Measurements from ENCODE around the gene SV2B.

SV2B gene

DNA sequence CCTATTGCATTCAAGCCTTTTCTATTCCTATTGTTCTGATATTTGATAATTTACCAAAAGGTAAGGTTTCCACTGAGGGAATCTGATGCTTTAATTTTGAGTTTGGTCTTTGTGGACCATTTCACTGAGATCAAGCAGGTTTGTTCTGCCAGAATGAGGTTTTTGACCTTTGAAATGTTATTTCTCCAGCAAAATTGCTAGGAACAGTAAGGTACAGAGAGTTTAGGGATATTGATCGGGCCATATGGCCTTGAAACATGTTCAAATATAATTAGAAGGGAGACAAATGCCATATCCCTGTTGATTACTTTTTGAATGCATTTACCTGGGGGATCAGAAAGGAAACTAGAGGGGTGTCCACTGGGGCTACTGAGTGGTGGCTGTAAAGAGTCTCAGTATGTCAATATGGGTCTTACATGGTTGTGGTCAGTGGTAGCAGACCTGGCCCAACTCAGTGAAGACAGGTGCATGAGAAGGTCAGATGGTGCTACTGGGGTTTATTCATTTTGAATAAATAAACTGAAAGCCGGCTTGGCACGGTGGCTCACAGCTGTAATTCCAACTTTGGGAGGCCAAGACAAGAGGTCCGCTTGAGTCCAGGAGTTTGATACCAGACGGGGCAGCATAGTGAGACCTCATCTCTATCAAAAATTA lies 100.2 kb downstream of the SV2B start:
- DNase-seq: no peak

- DNase-seq: no peak
Measured at GRCh38 chr15:91202510-91203102, 102.5 kb downstream of the SV2B start.

DNA sequence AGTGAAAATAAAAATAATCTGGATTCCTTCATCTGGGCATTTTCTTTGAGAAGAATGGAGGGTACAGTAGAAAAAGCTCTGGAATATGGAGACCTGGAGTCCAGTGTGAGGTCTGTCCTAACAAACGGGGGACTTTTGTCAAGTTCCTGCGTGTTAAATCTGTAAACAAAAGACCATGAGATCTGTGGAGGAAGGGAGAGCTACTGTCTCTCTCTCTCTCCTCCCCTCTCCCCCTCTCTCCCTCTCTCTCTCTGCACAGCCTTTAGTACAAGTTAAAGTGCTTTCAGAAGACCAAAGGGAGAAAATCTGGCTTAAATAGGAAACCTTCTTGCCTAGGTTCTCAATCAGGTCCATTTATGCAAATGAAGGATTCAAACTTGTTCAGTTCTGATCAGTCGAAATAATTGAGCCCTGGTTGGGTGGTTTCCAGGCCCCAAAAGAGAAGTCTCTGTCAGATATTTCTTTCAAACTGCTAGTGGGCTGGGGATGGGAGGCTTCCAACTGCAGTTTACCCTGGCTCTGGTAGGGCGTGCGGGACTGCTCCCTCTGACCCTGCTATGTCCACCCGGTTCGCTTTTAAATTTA lies 103.7 kb downstream of the SV2B start:
- no peak for DNase-seq

DNA sequence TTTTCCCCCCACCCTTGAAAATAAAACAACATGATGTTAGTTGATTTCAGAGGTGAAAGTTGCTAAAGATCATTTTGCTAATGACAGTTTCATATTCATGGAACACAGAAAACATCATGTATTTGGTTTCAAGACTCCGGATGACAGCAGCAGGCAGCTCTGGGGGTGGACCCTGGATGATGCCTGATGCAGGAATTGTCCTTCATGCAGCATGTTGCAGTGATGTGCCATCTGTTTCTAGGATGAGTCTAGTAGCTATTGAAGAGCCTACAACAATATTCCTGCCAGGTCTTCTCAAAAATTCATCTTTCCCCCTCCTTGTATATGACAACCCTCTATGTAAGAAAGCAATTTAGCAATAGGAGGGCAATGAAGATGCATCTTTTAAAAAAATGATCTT lies 108.3 kb downstream of the SV2B start:
- DNase-seq: no peak

GRCh38 chr15:91209318-91209717 lies 109.3 kb downstream of the SV2B start:
- no peak for DNase-seq

GRCh38 chr15:91209726-91210125 lies 109.7 kb downstream of the SV2B start:
- DNase-seq: no peak

- DNase-seq: no peak
Measured at GRCh38 chr15:91214675-91215590, 114.9 kb downstream of the SV2B start.

DNA sequence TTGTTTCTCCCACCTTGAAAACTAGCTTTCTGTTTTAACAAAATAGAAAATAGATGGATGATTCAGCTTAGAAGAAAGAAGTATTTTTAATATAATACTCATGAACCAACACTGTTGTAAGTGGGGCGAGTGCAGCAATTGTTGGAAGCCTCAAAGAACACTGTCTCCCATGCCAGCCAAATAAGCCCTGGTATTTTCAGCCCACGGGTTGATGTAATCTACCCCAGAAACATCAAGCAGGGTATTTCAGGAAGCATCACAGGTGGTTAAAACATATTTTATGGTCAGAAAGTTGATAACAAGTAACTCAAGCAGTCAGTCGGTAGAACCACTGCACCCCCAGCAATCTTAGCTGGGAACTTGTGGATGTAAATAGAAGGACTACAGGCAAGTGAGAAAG lies 115.9 kb downstream of the SV2B start:
- no peak for DNase-seq

- no peak for DNase-seq
Measured at GRCh38 chr15:91219206-91219605, 119.1 kb downstream of the SV2B start.

- DNase-seq: no peak
Measured at GRCh38 chr15:91222052-91222451, 122.0 kb downstream of the SV2B start.

DNA sequence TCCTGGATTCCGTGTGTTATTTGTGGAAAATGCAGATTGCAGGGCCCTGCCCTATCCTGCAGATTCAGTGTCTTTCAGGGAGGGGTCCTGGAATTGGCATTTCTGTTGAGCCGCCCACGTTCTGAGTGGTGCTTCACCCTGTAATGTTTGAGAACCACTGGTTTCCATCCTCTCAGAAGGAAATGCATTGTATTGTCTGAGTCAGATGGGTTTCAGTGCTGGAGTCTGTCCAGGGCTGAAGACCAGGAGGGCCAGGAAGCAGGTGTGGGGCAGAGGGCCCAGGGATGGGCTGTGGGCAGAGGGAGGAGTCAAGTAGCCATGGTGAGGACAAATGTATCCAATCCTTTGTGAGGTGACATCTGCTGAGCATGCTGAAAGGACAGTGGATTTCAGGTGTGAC lies 123.8 kb downstream of the SV2B start:
- no peak for DNase-seq

- DNase-seq: peak in 1 of 2 donors; percentile 10
Measured at GRCh38 chr15:91224755-91225380, 124.8 kb downstream of the SV2B start.

DNA sequence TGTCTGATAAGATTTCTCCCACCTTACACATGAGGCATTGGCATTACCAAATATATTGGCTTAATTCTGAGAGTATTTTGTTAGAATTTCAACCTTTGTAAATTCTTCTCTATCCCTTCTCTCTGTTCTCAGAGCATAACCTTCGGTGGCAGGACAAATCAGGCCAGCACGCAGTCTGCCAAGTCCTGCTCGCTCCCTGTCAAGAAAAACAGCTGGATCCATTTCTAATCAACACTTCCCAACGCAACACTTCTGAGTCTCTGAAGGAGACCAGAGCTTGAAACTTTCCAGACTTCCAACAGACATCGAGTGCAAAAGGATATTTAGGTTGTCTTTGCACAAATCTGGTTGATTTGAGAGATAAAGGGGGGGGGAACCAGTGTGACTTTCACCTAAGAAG lies 125.7 kb downstream of the SV2B start:
- no peak for DNase-seq

DNA sequence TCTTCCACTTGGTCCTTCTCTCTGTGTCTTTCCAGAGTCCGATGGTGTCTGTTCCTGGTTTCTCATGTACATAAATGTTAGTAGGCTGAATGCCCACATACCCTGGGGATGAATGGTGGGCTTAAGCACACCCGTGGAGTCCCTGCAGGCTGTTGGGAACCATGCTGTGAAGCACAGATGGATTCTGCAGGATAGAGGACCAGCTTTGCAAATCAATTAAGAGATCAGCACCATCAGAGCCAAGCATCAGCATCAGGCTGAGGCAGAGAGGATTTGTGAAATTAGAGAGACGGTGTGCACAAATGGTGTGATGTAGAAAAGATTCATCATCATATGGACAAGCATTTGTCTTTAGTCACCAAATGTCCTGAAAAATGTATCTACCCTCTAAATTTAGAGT lies 127.1 kb downstream of the SV2B start:
- DNase-seq: no peak

DNA sequence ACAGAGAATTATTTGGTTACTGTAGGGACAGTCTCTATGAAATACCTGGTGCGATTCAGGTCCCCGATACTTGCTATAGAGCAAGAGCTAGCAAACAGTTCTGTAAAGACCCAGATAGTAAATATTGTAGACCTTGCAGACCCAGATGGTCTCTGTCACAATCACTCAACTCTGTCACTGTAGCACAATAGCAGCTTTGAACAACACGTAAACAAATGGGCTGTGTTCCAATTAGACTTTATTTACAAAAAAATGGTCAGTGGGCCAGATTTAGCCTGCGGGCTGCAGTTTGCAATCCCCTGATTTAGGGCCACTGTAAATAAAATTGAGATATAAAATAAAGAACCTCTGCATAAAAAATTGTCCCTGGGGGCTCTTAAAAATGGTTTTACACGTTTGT lies 127.7 kb downstream of the SV2B start:
- no peak for DNase-seq

GRCh38 chr15:91228383-91228782 lies 128.3 kb downstream of the SV2B start:
- DNase-seq: no peak

DNA sequence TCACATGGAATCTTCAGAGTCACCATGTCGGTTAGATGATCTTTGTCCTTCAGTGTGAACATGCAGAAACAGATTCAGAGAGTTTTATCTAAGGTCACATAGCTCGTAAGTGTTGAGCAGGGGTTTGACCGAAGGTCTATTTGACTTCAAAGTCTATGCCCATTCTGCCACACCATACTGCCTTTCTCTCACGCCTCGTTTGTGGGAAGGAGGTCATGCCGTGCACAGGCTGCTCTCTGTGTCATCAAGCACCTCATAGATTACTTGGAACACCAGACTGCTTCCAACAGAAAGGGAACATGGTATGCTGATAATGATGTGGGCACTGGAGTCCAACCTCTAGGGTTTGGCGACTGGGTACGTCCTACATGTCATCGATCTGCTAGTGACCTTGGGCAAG lies 128.8 kb downstream of the SV2B start:
- DNase-seq: no peak

- no peak for DNase-seq
Measured at GRCh38 chr15:91231703-91232102, 131.6 kb downstream of the SV2B start.

DNA sequence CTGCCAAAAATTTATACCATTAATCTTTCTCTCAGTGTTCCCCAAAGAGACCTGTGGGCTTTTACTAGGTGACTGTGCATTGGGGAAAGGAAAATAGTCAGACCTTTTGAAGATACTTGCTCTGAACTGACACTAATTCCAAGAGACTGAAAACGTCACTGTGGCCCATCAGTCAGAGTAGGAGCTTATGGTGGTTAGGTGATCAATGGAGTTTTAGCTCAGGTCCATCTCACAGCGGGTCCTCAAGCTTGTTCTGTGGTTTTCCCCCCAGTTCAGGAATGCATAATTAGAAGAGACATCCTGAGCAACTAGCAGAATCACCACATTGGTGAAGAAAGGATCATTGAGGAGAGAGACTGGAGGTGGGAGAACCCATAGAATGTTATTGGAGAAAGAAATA lies 134.7 kb downstream of the SV2B start:
- no peak for DNase-seq

- no peak for DNase-seq
Measured at GRCh38 chr15:91235376-91235775, 135.3 kb downstream of the SV2B start.

DNA sequence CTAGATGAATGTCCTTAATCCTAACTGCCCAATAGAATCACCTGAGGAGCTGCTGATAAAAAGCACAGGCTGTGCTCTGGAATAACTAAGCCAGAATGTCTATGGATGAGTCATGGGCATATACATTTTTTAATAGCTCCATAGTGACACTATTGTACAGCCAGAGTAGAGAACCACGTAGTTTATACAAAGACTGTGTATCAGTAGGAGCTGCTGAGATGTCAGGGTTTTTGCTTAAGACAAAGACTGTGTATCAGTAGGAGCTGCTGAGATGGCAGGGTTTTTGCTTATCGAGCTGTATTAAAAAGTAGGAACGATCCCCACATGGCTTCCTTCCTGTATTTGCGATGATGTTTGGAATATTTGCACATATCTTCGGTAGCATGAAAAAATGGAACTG lies 137.4 kb downstream of the SV2B start:
- no peak for DNase-seq

DNA sequence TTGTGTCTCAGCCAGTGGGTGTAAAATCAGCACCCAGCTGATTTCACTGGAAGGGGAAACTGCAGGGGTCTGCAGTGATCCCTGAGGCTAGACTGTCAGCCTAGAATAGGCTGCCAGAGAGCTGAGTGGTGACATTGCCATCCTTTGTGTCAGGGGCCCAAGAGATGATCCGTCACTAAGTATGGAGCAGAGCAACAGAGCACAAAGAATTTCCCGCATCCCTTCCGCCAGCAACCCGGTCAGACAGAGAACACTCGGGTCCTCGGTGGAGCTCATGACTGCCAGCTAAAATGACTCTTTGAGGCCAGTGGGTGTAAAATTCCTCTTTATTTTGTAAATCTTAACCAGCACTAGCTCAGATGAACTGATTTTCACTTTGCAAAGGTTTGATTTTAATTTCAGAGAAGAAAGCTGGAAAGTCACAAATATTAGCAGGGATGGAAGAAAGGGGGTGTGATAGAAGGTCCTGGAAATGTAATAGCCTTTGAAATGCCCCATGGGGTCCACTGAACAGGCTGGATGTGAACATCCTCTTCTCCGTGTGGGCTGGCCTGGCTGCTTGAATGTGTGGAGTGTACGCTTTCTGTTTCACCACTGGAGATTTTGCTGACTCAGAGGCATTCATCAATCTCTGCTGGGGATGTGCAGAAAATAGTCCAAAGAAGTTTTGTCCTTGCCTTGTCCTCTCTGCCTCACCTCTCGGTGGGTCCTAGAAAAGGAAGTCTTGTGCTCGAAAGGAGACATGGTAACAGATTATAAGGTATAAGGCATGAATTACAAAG lies 138.8 kb downstream of the SV2B start:
- no peak for DNase-seq

Measured in stimulated activated CD4-positive, alpha-beta T cell treated with anti-CD3 and anti-CD28 coated beads, Interleukin-2, amount 100 ng/mL, for 48 hours (primary cell).